NB4 (cell line): ENCODE data around the gene C17orf58.

Experiments used
- MYC ChIP-seq: IDR thresholded peaks from 2 replicates; pipeline ENCODE4 v1.6.1; 2011; ENCODE audit warnings: low read depth, low read length
- POLR2A ChIP-seq: IDR thresholded peaks from 2 replicates; pipeline ENCODE4 v1.6.1; 2011; ENCODE audit warnings: mild to moderate bottlenecking; ENCODE audit not compliant: insufficient read length; ENCODE audit errors: extremely low read depth
- TF ChIP-seq, protein P1 (sequence below): IDR thresholded peaks from one replicate; pipeline ENCODE4 v1.5.1; 2012; ENCODE audit warnings: low read depth, low read length

- TF ChIP-seq, protein P1, sequence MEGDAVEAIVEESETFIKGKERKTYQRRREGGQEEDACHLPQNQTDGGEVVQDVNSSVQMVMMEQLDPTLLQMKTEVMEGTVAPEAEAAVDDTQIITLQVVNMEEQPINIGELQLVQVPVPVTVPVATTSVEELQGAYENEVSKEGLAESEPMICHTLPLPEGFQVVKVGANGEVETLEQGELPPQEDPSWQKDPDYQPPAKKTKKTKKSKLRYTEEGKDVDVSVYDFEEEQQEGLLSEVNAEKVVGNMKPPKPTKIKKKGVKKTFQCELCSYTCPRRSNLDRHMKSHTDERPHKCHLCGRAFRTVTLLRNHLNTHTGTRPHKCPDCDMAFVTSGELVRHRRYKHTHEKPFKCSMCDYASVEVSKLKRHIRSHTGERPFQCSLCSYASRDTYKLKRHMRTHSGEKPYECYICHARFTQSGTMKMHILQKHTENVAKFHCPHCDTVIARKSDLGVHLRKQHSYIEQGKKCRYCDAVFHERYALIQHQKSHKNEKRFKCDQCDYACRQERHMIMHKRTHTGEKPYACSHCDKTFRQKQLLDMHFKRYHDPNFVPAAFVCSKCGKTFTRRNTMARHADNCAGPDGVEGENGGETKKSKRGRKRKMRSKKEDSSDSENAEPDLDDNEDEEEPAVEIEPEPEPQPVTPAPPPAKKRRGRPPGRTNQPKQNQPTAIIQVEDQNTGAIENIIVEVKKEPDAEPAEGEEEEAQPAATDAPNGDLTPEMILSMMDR = no peak
- no peak for TF ChIP-seq POLR2A
- no peak for TF ChIP-seq MYC
These were observed 1.3 kb downstream of the C17orf58 start for GRCh38 chr17:67994817-67995569.
